KG1 (cell line): ENCODE measurements around the gene RGS4.
"Not testable (repeated sequence)": the region's sequence is repeated elsewhere in the genome, so short reads cannot be mapped to it uniquely, and the experiment has no call there.

Experiments used
- DNase-seq: peaks from one replicate; lab custom pipeline; 2025; lab: John Stamatoyannopoulos, UW

RGS4 gene

DNA sequence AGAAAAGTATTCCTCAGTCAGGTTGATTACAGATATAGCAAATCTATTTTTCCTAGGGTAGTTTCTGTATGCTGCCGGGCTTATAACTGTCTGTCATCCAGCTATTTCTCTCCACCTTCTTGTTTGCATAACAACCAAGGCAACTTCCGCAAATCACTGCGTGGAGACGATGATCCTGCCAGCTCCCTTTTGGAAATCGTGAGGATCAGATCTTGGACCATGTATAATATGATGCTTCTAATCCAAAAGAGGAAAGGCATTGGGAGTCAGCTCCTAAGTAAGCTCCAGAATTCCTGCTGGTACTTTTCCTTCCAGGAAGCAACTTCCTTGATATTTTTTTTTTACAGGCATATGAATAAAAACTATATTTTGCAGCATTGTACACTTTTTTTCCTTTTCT is 445 bp upstream of the RGS4 start:
- DNase-seq, result no peak

- no peak for DNase-seq
These were observed 605 bp downstream of the RGS4 start for GRCh38 chr1:163069655-163070277.

DNA sequence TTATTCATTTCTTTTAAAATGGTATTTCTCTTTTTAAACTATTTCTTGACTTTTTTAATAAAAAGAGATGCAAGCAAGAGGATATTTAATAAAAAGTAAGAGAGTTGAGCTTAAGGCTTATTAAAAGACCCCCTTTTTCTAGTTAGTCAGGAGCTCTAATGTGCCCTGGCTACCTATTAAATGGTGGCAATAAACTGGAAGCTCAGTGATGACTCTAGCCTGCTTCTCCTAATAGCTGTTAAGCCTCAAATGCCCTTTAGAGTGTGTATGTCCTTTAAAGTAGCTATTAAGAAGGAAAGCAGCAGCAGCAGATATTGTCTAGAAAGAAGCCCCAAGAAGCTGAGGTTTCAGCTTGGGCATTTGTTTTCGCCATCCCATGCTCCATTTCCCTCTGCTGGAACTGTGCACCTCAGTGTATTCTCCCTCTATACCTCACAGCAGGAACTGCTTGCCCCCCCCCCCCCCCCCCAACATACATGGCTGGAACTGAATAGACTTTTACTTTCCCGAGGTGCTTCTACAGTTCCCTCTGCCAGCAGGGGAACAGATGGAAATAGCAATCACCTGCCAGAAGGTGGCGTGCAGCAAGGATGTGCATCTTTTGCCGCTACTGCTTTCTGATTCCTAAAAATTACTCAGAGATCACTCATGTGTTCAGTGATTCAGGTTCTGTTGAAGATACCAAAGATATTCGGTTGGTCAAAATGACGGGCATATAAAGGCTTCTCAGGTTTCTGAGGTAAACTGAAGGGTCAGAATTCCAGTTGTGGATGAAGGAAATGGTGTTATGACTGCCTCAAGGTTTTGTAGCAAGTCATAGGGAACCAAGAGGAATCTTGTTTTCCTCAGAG is 2.5 kb downstream of the RGS4 start:
- DNase-seq, result no peak

GRCh38 chr1:163072658-163073057 is 3.5 kb downstream of the RGS4 start:
- no peak for DNase-seq

DNA sequence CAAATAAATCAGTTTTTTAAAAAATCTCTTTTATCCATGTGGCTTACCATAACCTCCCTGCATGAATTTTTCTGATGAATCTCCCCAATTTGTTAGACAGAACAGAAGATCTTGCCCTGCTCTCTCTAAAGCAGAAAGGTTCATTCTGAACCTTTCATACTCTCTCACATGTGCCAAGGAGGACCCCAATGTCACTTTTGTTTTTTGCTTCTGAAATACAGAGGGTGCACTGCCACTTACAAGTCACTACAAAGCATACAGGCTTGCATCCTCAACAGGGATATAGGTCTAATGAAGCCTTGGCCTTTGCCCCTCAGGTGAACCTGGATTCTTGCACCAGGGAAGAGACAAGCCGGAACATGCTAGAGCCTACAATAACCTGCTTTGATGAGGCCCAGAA is 4.8 kb downstream of the RGS4 start:
- DNase-seq, result no peak

DNA sequence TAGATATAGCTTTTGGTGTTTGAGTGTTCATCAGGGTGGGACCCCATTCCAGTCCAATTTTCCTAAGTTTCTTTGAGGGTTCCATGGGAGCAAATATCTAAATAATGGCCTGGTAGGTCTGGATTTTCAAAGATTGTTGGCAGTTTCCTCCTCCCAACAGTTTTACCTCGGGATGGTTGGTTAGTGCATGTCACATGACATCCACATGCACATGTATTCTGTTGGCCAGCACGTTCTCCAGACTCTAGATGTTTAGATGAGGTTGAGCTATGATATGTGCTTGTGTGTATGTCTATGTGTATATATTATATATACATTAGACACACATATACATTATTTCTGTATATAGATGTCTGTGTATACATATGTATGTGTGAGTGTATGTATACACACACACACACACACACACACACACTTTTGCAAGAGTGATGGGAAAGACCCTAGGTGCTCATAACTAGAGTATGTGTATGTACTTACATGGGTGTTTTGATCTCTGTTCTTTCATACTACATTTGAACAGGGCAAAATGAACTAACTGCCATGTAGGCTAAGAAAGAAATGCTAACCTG is 5.6 kb downstream of the RGS4 start:
- no peak for DNase-seq

DNA sequence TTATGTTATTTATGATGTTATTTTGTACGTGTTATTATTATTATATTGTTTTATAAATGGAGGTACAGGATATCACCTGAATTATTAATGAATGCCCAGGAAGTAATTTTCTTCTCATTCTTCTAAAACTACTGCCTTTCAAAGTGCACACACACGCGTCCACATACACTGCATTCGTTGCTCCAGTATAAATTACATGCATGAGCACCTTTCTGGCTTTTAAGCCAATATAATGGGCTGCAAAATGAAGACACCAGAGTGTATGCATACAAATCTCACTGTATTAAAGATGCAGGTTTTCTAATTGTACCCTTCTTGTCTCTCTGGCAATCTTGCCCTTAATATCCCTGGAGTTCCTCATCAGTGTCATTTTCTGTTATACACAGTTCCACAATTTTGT is 6.9 kb downstream of the RGS4 start:
- no peak for DNase-seq

DNA sequence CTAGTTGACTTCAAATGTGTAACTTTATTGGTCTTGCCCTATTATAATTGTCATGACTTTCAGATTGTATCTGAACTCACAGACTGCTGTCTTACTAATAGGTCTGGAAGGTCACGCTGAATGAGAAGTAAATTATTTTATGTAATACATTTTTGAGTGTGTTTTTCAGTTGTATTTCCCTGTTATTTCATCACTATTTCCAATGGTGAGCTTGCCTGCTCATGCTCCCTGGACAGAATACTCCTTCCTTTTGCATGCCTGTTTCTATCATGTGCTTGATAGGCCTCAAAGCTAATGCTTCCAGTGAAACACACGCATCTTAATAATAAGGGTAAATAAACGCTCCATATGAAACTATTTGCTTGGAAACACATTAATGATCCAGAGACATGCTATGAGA is 7.3 kb downstream of the RGS4 start:
- DNase-seq, result no peak

- no peak for DNase-seq
These were observed 8.0 kb downstream of the RGS4 start for GRCh38 chr1:163076981-163077761.

DNA sequence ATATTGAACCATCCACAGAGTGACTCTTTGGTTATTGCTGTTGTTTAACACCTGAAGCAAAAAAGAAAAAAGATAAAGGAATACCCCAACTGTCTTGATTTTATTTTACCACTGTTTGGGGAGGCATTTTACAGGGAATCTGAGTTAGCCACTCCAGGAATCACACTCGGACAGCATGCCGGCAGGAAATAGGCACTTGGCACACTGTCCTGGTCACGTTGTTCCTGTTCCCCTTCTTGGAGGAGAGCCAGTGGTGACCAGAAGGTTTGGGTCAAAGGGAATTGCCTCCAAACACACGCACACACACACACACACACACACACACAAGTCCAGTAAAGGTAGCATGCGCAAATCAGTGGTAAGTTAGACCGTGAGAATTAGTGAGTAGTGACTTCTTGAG is 13.8 kb downstream of the RGS4 start:
- DNase-seq, result no peak

DNA sequence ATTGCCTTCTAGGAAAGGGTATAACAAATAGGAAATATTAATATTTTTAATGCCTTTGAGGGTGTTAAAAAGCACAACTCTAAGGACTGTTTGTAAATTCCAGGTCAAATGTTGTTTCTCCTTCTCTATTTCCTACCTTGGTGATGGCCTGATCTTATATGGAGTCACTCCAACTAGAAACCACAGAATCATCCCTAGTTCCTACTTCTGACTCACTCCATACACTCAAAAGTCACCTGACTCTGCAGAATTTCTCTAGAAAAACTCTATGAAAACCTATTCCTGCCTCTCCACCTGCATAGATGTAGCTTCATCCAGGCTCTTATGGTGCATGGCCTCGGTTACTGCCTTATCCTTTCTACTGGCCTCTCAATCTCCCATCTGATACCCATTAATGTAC is 14.5 kb downstream of the RGS4 start:
- DNase-seq, result no peak

- DNase-seq, result no peak
These were observed 15.2 kb downstream of the RGS4 start for GRCh38 chr1:163084330-163084729.

- no peak for DNase-seq
These were observed 16.1 kb downstream of the RGS4 start for GRCh38 chr1:163085041-163085903.

GRCh38 chr1:163085904-163086268 is 16.7 kb downstream of the RGS4 start:
- DNase-seq, result no peak

GRCh38 chr1:163089117-163089516 is 20.0 kb downstream of the RGS4 start:
- not testable (repeated sequence) for DNase-seq

GRCh38 chr1:163090321-163090945 is 21.3 kb downstream of the RGS4 start:
- DNase-seq, result no peak

DNA sequence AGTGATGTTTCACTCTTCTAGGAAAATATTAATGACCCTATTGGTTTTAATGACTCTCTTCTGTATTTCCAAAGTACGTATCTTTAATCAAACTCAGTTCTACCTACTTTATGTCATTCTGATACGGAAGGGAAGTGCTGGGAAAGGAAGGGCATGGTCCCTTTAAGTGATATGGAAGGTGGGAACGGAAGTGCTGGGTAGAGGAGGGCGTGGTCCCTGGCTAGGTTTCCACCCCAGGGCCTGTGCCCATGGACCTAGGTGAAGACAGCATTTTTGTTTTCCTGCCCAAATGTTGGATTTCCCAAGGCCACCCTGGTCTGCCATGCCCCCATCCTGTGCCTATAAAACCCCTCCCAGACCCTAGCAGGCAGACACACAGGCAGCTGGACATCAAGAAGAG is 24.0 kb downstream of the RGS4 start:
- DNase-seq, result no peak

- DNase-seq, result no peak
These were observed 24.4 kb downstream of the RGS4 start for GRCh38 chr1:163093579-163093978.

DNA sequence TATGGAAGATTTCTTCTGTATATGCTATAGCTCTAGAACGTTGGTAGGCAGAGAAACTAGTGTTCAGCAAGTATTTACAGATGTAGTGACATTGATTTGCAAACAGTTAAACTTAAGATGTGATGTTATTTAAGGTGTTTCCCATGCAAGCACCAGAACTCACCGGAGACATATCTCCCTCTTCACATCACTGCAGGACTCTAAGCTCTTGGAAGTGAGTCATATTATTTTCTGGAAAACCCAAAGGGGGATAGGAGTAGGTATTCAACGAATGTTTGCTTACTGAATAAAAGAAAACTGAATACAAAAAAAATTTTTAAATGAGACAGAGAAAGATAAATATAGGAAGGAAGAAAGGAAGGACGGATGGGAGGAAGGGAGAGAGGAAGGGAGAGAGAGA is 25.0 kb downstream of the RGS4 start:
- DNase-seq, result no peak

GRCh38 chr1:163094589-163094988 is 25.4 kb downstream of the RGS4 start:
- no peak for DNase-seq

DNA sequence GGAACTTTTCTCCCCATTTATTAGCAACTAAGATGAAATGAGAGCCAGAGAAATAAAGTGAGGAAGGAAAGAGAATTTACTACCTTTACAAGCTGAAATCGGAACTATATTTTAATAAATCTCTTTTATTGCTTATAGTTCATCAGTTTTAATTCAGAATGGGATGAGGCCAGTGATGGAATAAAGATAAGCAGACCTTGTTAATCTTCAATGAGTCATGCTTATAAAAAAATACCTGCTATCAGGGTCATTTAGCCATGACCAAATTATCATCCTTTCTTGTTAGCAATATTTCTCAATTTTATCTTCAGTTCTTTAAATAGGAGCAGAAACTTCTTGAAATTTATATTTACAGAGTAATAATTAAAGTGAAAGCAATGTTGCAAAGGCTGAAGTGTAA is 26.1 kb downstream of the RGS4 start:
- no peak for DNase-seq
